Tibial artery (tissue), 4 donors: ENCODE measurements around the gene IRX4.
"Not testable (repeated sequence)": the region's sequence is repeated elsewhere in the genome, so short reads cannot be mapped to it uniquely, and the experiment has no call there.

Source experiments
- DNase-seq, 2 donors: peaks; one replicate each; pipeline ENCODE4 v3.0.0-alpha.2; 2019
- H3K27ac ChIP-seq, 2 donors: fragments of 200-600 bp; sonication (generic) in 1 of 2; 1 replicate in 1 of 2; 2 replicates in 1 of 2; pipeline ENCODE4 v1.5.1; 2018 to 2019; ENCODE audit warnings: mild to moderate bottlenecking in 1 of 2
- H3K27me3 ChIP-seq, 2 donors: fragments of 200-600 bp; sonication (generic) in 1 of 2; one replicate each; pipeline versions ENCODE4 v1.5.1 to v1.6.0; 2016 to 2019
- H3K36me3 ChIP-seq, 3 donors: fragments of 200-600 bp; sonication (generic) in 2 of 3; one replicate each; pipeline ENCODE4 v1.5.1; 2016 to 2019; ENCODE audit warnings: mild to moderate bottlenecking in 2 of 3
- H3K4me1 ChIP-seq, 4 donors: fragments of 200-600 bp; sonication (generic) in 2 of 4; 1 replicate in 3 of 4; 2 replicates in 1 of 4; pipeline ENCODE4 v1.5.1; 2016 to 2019
- H3K4me3 ChIP-seq, 2 donors: fragments of 200-600 bp; sonication (generic) in 1 of 2; 1 replicate in 1 of 2; 2 replicates in 1 of 2; pipeline ENCODE4 v1.5.1; 2018 to 2019; ENCODE audit warnings: mild to moderate bottlenecking in 2 of 2
- H3K9me3 ChIP-seq, 3 donors: fragments of 200-600 bp; sonication (generic) in 1 of 3; one replicate each; pipeline ENCODE4 v1.5.1; 2016 to 2019
- intact Hi-C: fragments of 100-400 bp; cut with DNase I; formaldehyde crosslinking; loops from one replicate; pipeline ENCODE4 v1.15.0; 2023; ENCODE audit warnings: low total_unique reads
- TF ChIP-seq, protein P1 (sequence below), 2 experiments: fragments of 200-600 bp in 1 of 2; fragments of 450-650 bp in 1 of 2; IDR thresholded peaks; one replicate each; pipeline ENCODE4 v1.5.1; 2017 to 2019; ENCODE audit warnings: antibody characterized with exemption in 2 of 2, mild to moderate bottlenecking in 1 of 2, moderate library complexity in 1 of 2

IRX4 gene

DNA sequence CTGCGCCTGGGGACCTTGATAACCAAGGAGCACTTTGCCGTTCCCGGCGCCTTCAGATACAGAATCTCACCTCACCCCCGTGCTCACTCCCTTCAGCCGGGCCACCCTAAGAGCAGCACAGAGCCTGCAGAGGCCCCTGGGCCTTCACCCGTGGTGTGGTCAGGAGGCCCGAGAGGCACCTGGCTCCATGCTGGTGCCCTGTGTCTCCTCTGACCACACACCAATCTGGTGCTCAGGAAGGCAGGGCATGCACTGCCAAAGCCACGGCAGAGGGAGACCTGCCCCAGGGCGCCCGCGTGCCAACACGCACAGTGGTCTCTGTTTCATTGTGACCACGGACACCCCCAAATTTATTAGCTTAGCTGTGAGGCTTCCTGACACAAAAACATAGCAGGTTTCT is 11.3 kb downstream of the IRX4 start:
- peaks cover 0 to 72% of the 10 kb centered on the region in 2 donors for H3K27me3 ChIP-seq

GRCh38 chr5:1870435-1871272 is 12.1 kb downstream of the IRX4 start:
- not testable (repeated sequence) for H3K4me3 ChIP-seq, DNase-seq
- peaks cover 0 to 72% of the 10 kb centered on the region in 2 donors for H3K27me3 ChIP-seq

More for the DNA sequence above, 11.3 kb downstream of the IRX4 start:
- Histone ChIP-seq H3K27ac (no peak overlapping the region), H3K4me3 (no peak overlapping the region), H3K9me3 (no peaks in the 10 kb centered on the region), H3K36me3 (no peaks in the 10 kb centered on the region), H3K4me1 (peaks cover 0 to 14% (median 10%) of the 10 kb centered on the region in 4 donors)
- DNase-seq = no peak
- TF ChIP-seq, protein P1, sequence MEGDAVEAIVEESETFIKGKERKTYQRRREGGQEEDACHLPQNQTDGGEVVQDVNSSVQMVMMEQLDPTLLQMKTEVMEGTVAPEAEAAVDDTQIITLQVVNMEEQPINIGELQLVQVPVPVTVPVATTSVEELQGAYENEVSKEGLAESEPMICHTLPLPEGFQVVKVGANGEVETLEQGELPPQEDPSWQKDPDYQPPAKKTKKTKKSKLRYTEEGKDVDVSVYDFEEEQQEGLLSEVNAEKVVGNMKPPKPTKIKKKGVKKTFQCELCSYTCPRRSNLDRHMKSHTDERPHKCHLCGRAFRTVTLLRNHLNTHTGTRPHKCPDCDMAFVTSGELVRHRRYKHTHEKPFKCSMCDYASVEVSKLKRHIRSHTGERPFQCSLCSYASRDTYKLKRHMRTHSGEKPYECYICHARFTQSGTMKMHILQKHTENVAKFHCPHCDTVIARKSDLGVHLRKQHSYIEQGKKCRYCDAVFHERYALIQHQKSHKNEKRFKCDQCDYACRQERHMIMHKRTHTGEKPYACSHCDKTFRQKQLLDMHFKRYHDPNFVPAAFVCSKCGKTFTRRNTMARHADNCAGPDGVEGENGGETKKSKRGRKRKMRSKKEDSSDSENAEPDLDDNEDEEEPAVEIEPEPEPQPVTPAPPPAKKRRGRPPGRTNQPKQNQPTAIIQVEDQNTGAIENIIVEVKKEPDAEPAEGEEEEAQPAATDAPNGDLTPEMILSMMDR (IDR thresholded peaks at IDR 0.05) = no peak
- intact Hi-C loops = no loop called here

GRCh38 chr5:1868886-1869475 is 13.7 kb downstream of the IRX4 start:
- H3K4me1 ChIP-seq = no peaks in the 10 kb centered on the region
- DNase-seq = no peak
- H3K36me3 ChIP-seq = no peaks in the 10 kb centered on the region
- H3K4me3 ChIP-seq = no peak overlapping the region
- no peaks in the 10 kb centered on the region for H3K9me3 ChIP-seq
- no peak overlapping the region for H3K27ac ChIP-seq
- TF ChIP-seq, protein P1 (IDR thresholded peaks at IDR 0.05) = no peak
- H3K27me3 ChIP-seq = peaks cover 0 to 72% of the 10 kb centered on the region in 2 donors
- intact Hi-C loops = no loop called here

More at GRCh38 chr5:1870435-1871272, 12.1 kb downstream of the IRX4 start:
- H3K4me1 ChIP-seq, H3K27ac ChIP-seq, H3K9me3 ChIP-seq, intact Hi-C loops, H3K36me3 ChIP-seq: not testable (repeated sequence)

DNA sequence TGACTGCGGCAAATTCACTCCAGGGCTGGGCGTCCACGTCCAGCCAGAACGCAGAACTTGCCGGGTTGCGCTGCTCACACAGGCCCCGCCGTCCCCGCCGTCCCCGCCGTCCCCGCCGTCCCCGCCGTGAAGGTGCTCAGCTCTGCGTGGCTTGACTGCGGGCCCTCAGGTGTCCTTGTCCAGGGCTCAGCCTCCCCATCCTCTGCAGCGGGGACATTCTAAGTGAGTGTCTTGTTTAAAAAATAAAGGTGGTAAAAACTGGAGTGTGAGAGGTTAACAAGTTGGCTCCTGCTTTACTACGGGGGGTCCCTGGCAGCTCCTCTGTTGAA is 14.9 kb downstream of the IRX4 start:
- Histone ChIP-seq H3K36me3 (no peaks in the 10 kb centered on the region), H3K4me1 (no peaks in the 10 kb centered on the region), H3K27me3 (peaks cover 0 to 70% of the 10 kb centered on the region in 2 donors), H3K27ac (no peak overlapping the region), H3K4me3 (no peak overlapping the region), H3K9me3 (no peaks in the 10 kb centered on the region)
- DNase-seq = no peak
- TF ChIP-seq, protein P1 (IDR thresholded peaks at IDR 0.05) = no peak
- intact Hi-C loops = no loop called here

- no peaks in the 10 kb centered on the region for H3K36me3 ChIP-seq
- no peaks in the 10 kb centered on the region for H3K9me3 ChIP-seq
- intact Hi-C loops = no loop called here
- no peaks in the 10 kb centered on the region for H3K4me1 ChIP-seq
- no peak overlapping the region for H3K4me3 ChIP-seq
- TF ChIP-seq, protein P1 (IDR thresholded peaks at IDR 0.05) = no peak
- no peak overlapping the region for H3K27ac ChIP-seq
- H3K27me3 ChIP-seq = peaks cover 0 to 70% of the 10 kb centered on the region in 2 donors
- DNase-seq = no peak
Observed at GRCh38 chr5:1867114-1867814, 15.5 kb downstream of the IRX4 start.

DNA sequence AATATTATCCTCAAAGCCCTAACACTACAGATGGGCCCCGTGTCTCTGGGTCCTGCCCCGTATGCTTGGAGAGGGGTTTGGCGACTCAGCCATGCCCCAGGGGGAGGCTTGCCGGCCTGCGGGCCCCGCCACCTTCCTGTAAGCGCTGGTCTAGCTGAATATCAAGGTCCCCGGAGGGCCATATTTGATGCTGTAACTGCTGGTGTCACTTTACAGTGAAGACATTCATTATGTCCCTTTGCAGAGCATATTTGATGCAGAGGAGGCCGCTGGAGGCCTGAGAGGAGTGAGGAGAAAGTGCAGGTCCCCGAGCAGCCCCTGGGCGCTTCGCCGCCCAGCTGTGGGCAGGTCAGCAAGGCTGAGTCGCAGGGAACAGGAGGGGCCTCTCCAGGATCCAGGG is 16.8 kb downstream of the IRX4 start:
- intact Hi-C loops = no loop called here
- Histone ChIP-seq H3K27ac (no peak overlapping the region), H3K36me3 (no peaks in the 10 kb centered on the region), H3K4me1 (no peaks in the 10 kb centered on the region), H3K9me3 (no peaks in the 10 kb centered on the region), H3K4me3 (no peak overlapping the region), H3K27me3 (peaks cover 0 to 65% of the 10 kb centered on the region in 2 donors)
- DNase-seq = no peak
- TF ChIP-seq, protein P1 (IDR thresholded peaks at IDR 0.05) = no peak
